Measurements from ENCODE around the gene GMDS.

DNA sequence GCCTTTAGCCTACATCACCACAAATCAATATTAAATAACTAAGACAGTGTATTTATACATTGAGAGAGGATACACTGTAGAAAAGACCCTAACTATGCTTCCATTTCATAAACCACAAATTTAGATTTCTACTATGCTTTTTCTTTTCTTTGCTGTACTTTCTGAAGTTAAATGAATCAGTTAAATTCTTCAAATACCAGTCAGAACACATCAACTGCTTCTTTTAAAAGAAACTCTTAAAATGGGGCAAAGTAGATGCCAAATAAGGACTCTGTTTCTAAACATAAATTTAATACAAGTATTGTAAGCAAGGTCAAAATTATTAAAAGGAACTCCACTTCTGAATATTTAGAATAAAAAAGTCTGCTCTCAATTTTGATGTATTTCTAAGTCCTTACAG is 76.9 kb downstream of the GMDS start:
- TF ChIP-seq, protein P1, sequence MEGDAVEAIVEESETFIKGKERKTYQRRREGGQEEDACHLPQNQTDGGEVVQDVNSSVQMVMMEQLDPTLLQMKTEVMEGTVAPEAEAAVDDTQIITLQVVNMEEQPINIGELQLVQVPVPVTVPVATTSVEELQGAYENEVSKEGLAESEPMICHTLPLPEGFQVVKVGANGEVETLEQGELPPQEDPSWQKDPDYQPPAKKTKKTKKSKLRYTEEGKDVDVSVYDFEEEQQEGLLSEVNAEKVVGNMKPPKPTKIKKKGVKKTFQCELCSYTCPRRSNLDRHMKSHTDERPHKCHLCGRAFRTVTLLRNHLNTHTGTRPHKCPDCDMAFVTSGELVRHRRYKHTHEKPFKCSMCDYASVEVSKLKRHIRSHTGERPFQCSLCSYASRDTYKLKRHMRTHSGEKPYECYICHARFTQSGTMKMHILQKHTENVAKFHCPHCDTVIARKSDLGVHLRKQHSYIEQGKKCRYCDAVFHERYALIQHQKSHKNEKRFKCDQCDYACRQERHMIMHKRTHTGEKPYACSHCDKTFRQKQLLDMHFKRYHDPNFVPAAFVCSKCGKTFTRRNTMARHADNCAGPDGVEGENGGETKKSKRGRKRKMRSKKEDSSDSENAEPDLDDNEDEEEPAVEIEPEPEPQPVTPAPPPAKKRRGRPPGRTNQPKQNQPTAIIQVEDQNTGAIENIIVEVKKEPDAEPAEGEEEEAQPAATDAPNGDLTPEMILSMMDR (IDR thresholded peaks at IDR 0.05): no peak
- no peak for TF ChIP-seq POLR2A (IDR thresholded peaks at IDR 0.05)

Measured in heart left ventricle (tissue), 13 donors.